Transverse colon (tissue), 4 donors: ENCODE results near the gene AGPAT4. TPM values are rescaled to one million over a fixed set of nuclear protein-coding genes. Genes with fewer than 3 reads are reported as not detected.

Experiments used
- DNase-seq: peaks from one replicate; pipeline ENCODE4 v3.0.0-alpha.2; 2019
- H3K27ac ChIP-seq, 4 donors: fragments of 200-600 bp; sonication (generic); 2 replicates each; pipeline ENCODE4 v1.5.1; 2016 to 2018; ENCODE audit warnings: inconsistent platforms in 4 of 4
- H3K27me3 ChIP-seq: fragments of 200-600 bp; sonication (generic); 2 replicates; pipeline ENCODE4 v1.5.1; 2017; ENCODE audit warnings: inconsistent platforms
- H3K36me3 ChIP-seq, 4 donors: fragments of 200-600 bp; sonication (generic); 2 replicates each; pipeline ENCODE4 v1.5.1; 2017 to 2019; ENCODE audit warnings: inconsistent platforms in 4 of 4
- H3K4me1 ChIP-seq, 4 donors: fragments of 200-600 bp; sonication (generic); 2 replicates each; pipeline ENCODE4 v1.5.1; 2017 to 2020; ENCODE audit warnings: inconsistent platforms in 4 of 4
- H3K4me3 ChIP-seq, 4 donors: fragments of 200-600 bp; sonication (generic); 1 replicate in 1 of 4; 2 replicates in 3 of 4; pipeline versions ENCODE4 v1.5.1 to v1.6.1; 2017 to 2019; ENCODE audit warnings: inconsistent platforms in 4 of 4
- H3K9me3 ChIP-seq, 2 donors: fragments of 200-600 bp; sonication (generic); 2 replicates each; pipeline ENCODE4 v1.5.1; 2017 to 2019; ENCODE audit warnings: inconsistent platforms in 2 of 2
- EP300 ChIP-seq: sonication (generic); formaldehyde crosslinking; IDR thresholded peaks from one replicate; pipeline ENCODE4 v1.6.1; 2017; ENCODE audit warnings: antibody characterized with exemption, low read depth
- POLR2A ChIP-seq: fragments of 450-650 bp; IDR thresholded peaks from one replicate; pipeline ENCODE4 v1.6.1; 2016; ENCODE audit warnings: antibody characterized with exemption, mild to moderate bottlenecking, moderate library complexity
- POLR2AphosphoS5 ChIP-seq, 3 donors: sonication (generic); formaldehyde crosslinking; IDR thresholded peaks; one replicate each; pipeline ENCODE4 v1.6.1; 2016; ENCODE audit warnings: antibody characterized with exemption in 3 of 3
- WGBS, 2 donors: methylation state at CpG; one replicate each; pipeline ENCODE4 v1.1.5; 2018; ENCODE audit warnings: low coverage in 1 of 2; 5-methylcytosine and 5-hydroxymethylcytosine counted together
- in situ Hi-C, 4 donors: fragments of 200-750 bp; cut with MboI; loops; one replicate each; pipeline versions ENCODE4 v1.15.0 to v1.15.1; 2017; ENCODE audit warnings: low sequenced_read_pairs in 3 of 4, low pct_ligation_motif_present in 1 of 4, low pct_unique_long_range_greater_than_20kb in 1 of 4
- intact Hi-C: fragments of 100-400 bp; cut with DNase I; formaldehyde crosslinking; loops from one replicate; pipeline ENCODE4 v1.15.1; 2023; ENCODE audit warnings: low total_unique reads
- total RNA-seq, 4 donors: library from RNA; depleted of rRNA; stranded (reverse); fragments of >200 nt; gene quantifications; one replicate each; pipeline ENCODE4 v1.1.0, GENCODE V29; 2016
- TF ChIP-seq, protein P1 (sequence below), 5 experiments: fragments of 200-600 bp in 3 of 5; fragments of 450-650 bp in 2 of 5; sonication (generic) in 3 of 5; IDR thresholded peaks; 1 replicate in 2 of 5; 2 replicates in 3 of 5; pipeline ENCODE4 v1.5.1; 2016 to 2017; ENCODE audit warnings: antibody characterized with exemption in 5 of 5, inconsistent platforms in 3 of 5, mild to moderate bottlenecking in 2 of 5, moderate library complexity in 1 of 5

Gene AGPAT4
- total RNA-seq, 4 donors from 2014 or later, result 2.2 to 6.4 (median 4.4) TPM

DNA sequence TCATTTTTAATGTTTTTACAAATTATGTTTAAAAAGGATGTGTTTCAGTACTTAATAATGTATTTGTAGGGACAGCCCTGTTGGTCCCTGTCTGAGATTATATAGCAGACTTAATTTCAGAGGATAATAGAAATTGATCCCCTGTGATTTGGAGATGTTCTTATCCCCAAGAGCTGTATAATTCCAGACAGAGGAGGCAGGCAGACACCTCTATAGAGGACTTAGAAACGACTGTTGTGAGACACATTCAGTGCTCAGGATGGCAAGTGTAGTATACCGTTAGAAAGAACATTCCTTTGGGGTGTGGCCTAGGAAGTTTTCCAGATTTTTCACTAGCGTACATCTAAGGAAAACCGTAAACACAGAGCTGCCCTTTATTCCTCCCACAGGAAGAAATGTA, 164.5 kb downstream of the AGPAT4 start:
- TF ChIP-seq POLR2AphosphoS5 (IDR thresholded peaks at IDR 0.05) (no peak), POLR2A (no peak), EP300 (no peak)
- TF ChIP-seq, protein P1, sequence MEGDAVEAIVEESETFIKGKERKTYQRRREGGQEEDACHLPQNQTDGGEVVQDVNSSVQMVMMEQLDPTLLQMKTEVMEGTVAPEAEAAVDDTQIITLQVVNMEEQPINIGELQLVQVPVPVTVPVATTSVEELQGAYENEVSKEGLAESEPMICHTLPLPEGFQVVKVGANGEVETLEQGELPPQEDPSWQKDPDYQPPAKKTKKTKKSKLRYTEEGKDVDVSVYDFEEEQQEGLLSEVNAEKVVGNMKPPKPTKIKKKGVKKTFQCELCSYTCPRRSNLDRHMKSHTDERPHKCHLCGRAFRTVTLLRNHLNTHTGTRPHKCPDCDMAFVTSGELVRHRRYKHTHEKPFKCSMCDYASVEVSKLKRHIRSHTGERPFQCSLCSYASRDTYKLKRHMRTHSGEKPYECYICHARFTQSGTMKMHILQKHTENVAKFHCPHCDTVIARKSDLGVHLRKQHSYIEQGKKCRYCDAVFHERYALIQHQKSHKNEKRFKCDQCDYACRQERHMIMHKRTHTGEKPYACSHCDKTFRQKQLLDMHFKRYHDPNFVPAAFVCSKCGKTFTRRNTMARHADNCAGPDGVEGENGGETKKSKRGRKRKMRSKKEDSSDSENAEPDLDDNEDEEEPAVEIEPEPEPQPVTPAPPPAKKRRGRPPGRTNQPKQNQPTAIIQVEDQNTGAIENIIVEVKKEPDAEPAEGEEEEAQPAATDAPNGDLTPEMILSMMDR (IDR thresholded peaks at IDR 0.05), result no peak
- Histone ChIP-seq H3K27ac (no peak overlapping the region), H3K9me3 (no peaks in the 10 kb centered on the region), H3K4me3 (no peak overlapping the region), H3K4me1 (no peaks in the 10 kb centered on the region), H3K27me3 (no peaks in the 10 kb centered on the region), H3K36me3 (peaks cover 0 to 52% (median 15%) of the 10 kb centered on the region in 4 donors)
- in situ Hi-C loops (loop anchor here in 1 of 4 donors (25.0 kb wide), 1 partner anchor 253 kb away; no protein-coding TSS in a partner anchor), intact Hi-C loops (no loop called here)
- no peak for DNase-seq
- 83 to 86% methylated on average over 4 of the region's 4 CpGs for WGBS, 2 donors

DNA sequence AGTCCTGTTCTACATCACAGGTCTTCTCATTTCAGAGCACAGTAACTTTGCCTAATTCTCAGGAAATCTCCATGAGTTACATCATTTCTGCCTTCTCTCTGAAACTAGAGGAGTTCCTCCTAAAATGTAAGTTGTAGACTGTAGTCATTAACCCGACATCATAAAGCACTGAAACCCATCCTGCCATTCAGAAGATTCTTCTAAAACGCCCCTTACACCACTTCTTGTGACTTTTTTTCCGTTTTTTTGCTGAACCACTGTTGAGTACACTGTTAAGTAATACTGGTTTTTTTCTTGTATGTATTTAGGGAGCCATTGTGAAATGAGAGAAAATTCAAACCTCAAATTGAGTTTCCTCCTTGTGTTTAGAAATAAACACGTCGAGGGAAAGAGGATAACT, 164.9 kb downstream of the AGPAT4 start:
- intact Hi-C loops, result no loop called here
- H3K9me3 ChIP-seq, result no peaks in the 10 kb centered on the region
- in situ Hi-C loops, result loop anchor here in 1 of 4 donors (25.0 kb wide), 1 partner anchor 253 kb away; no protein-coding TSS in a partner anchor
- no peaks in the 10 kb centered on the region for H3K4me1 ChIP-seq
- no peak overlapping the region for H3K4me3 ChIP-seq
- TF ChIP-seq, protein P1 (IDR thresholded peaks at IDR 0.05), result no peak
- TF ChIP-seq EP300 (no peak), POLR2AphosphoS5 (IDR thresholded peaks at IDR 0.05) (no peak), POLR2A (no peak)
- 93 to 94% methylated on average over 5 of the region's 5 CpGs for WGBS, 2 donors
- no peak overlapping the region for H3K27ac ChIP-seq
- no peak for DNase-seq
- H3K36me3 ChIP-seq, result peaks cover 0 to 49% (median 15%) of the 10 kb centered on the region in 4 donors
- H3K27me3 ChIP-seq, result no peaks in the 10 kb centered on the region

DNA sequence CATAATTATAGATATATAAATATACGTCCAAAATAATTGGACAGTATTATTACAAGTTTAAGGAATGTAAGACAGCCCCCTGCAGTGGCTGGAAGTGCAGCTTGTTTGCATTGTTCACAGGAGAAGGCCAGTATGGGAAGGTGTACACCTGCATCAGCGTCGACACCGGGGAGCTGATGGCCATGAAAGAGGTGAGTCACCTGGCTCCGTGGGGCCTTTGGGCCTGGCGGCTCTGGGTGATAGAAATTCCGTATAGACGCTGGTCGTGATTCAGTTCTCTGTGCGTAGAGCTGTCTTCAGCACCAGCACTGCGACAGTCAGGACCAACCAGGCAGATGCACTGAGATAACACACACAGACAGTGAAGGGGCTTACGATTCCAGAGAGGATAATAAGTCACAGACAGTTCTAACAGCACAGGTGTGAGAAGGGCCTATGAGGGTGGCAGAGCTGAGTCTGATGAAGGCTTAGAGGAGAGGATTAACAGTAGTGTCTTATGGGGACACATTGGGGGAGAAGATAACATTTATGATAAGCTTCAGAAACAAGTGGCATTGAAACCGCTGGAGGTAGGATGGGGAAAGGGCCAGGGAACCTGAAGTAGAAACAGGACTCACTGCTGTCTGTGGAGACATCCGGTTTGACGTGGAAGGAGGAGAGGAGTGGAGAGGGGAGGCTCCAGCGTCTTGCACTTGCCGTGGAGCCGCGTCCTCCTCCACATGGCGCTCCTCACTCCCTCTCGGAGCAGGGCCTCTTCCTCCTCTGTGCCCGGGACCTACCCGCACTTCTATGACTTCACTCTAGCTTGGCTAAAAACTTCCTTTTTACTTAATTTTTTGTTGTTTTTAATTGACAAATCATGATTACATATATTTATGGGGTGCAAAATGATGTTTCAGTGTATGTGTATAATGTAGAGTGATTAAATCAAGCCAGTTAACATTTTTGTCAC, 165.8 kb downstream of the AGPAT4 start:
- H3K4me3 ChIP-seq, result no peak overlapping the region
- DNase-seq, result no peak
- intact Hi-C loops (no loop called here), in situ Hi-C loops (loop anchor here in 1 of 4 donors (25.0 kb wide), 1 partner anchor 254 kb away; no protein-coding TSS in a partner anchor)
- H3K36me3 ChIP-seq, result peaks cover 0 to 46% (median 13%) of the 10 kb centered on the region in 4 donors
- H3K9me3 ChIP-seq, result no peaks in the 10 kb centered on the region
- H3K27me3 ChIP-seq, result no peaks in the 10 kb centered on the region
- no peak for TF ChIP-seq POLR2A
- TF ChIP-seq, protein P1 (IDR thresholded peaks at IDR 0.05), result no peak
- H3K27ac ChIP-seq, result no peak overlapping the region
- no peaks in the 10 kb centered on the region for H3K4me1 ChIP-seq
- 96 to 98% methylated on average over 15 to 23 of the region's 23 CpGs for WGBS, 2 donors

DNA sequence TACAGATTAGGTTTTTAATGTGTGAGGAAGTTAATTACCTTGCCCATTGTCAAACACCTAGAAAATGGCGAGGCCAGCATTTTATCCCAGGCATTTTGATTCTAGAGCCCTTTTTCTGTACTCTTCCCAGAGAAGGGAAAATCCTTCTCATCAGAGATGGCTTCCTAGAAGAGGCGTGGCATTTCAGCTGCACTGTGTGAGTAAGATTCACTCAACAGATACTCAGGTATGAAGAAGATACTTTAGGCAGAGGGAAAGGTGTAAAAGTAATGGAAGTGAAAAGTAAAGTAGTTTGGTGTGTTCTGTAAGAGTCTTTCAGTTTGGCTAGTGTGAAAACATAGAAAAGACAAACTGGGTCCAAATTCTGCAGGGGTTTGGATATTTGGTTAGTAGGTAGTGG, 168.5 kb downstream of the AGPAT4 start:
- no peak overlapping the region for H3K27ac ChIP-seq
- H3K4me1 ChIP-seq, result no peaks in the 10 kb centered on the region
- 93 to 95% methylated on average over 2 of the region's 2 CpGs for WGBS, 2 donors
- intact Hi-C loops (no loop called here), in situ Hi-C loops (loop anchor here in 1 of 4 donors (25.0 kb wide), 1 partner anchor 257 kb away; no protein-coding TSS in a partner anchor)
- no peak for DNase-seq
- TF ChIP-seq, protein P1 (IDR thresholded peaks at IDR 0.05), result no peak
- no peak for TF ChIP-seq POLR2A
- no peak for TF ChIP-seq EP300
- no peak for TF ChIP-seq POLR2AphosphoS5 (IDR thresholded peaks at IDR 0.05)
- no peak overlapping the region for H3K4me3 ChIP-seq
- no peaks in the 10 kb centered on the region for H3K9me3 ChIP-seq
- H3K36me3 ChIP-seq, result peaks cover 0 to 28% (median 13%) of the 10 kb centered on the region in 4 donors
- H3K27me3 ChIP-seq, result no peaks in the 10 kb centered on the region
